HepG2 (cell line): ENCODE data around the gene RASSF7. TPM values are rescaled to one million over a fixed set of nuclear protein-coding genes. Genes with fewer than 3 reads are reported as not detected.
A peak's percentile ranks its signal among the peaks of the same experiment; 100 is the strongest.

ENCODE experiments used
- AGO1 ChIP-seq: fragments of 200-400 bp; formaldehyde crosslinking; IDR thresholded peaks from 2 replicates; pipeline ENCODE4 v1.6.1; 2017; ENCODE audit warnings: mild to moderate bottlenecking, low read depth, low read length, moderate library complexity; ENCODE audit not compliant: poor library complexity, severe bottlenecking
- ARID4A ChIP-seq: sonication (generic); formaldehyde crosslinking; IDR thresholded peaks from 2 replicates; pipeline ENCODE4 v1.5.0; 2020; ENCODE audit warnings: mild to moderate bottlenecking, missing genetic modification reagents, borderline replicate concordance
- ASH2L ChIP-seq: fragments of 300-600, 200-600 bp; sonication (generic); IDR thresholded peaks from 2 replicates; pipeline ENCODE4 v1.7.0; 2017; ENCODE audit warnings: low read depth, mild to moderate bottlenecking, moderate library complexity, mixed read lengths, low read length; ENCODE audit not compliant: insufficient read length
- CEBPG ChIP-seq: IDR thresholded peaks from 2 replicates; pipeline ENCODE4 v1.6.1; 2016
- FOXO4 ChIP-seq: sonication (generic); formaldehyde crosslinking; conservative IDR thresholded peaks from 2 replicates; pipeline ENCODE4 v1.8.1; 2023; ENCODE audit warnings: missing genetic modification reagents
- HNRNPL ChIP-seq: fragments of 200-400 bp; formaldehyde crosslinking; IDR thresholded peaks from 2 replicates; pipeline ENCODE4 v1.6.1; 2017; ENCODE audit warnings: mild to moderate bottlenecking, low read depth, low read length
- IRX3 ChIP-seq: sonication (generic); formaldehyde crosslinking; IDR thresholded peaks from 2 replicates; pipeline ENCODE4 v1.8.1; 2023; ENCODE audit warnings: mild to moderate bottlenecking, low read depth, missing genetic modification reagents, borderline replicate concordance
- KLF11 ChIP-seq: IDR thresholded peaks from 2 replicates; pipeline ENCODE4 v1.6.1; 2016; ENCODE audit warnings: missing compliant biosample characterization
- PLRG1 ChIP-seq: fragments of 450-650 bp; conservative IDR thresholded peaks from 2 replicates; pipeline ENCODE4 v1.6.1; 2016
- PPARG ChIP-seq: conservative IDR thresholded peaks from 2 replicates; pipeline ENCODE4 v1.6.1; 2016; ENCODE audit warnings: missing biosample characterization, missing genetic modification reagents
- SATB2 ChIP-seq: sonication (generic); formaldehyde crosslinking; IDR thresholded peaks from 2 replicates; pipeline ENCODE4 v1.5.0; 2020; ENCODE audit warnings: missing genetic modification reagents
- SKIL ChIP-seq: sonication (generic); formaldehyde crosslinking; IDR thresholded peaks from 2 replicates; pipeline ENCODE4 v1.8.0; 2022; ENCODE audit warnings: missing genetic modification reagents, mild to moderate bottlenecking, moderate library complexity, borderline replicate concordance
- STAT6 ChIP-seq: sonication (generic); formaldehyde crosslinking; IDR thresholded peaks from 2 replicates; pipeline ENCODE4 v1.4.0; 2020; ENCODE audit warnings: missing genetic modification reagents, mild to moderate bottlenecking, borderline replicate concordance
- ZNF549 ChIP-seq: sonication (generic); formaldehyde crosslinking; IDR thresholded peaks from 2 replicates; pipeline ENCODE4 v1.5.0; 2020; ENCODE audit warnings: missing genetic modification reagents
- ZNF616 ChIP-seq: sonication (generic); formaldehyde crosslinking; IDR thresholded peaks from 2 replicates; pipeline ENCODE4 v1.5.0; 2020; ENCODE audit warnings: low read depth, mild to moderate bottlenecking, missing genetic modification reagents
- polyA plus RNA-seq, 8 experiments: library from polyadenylated mRNA; depleted of rRNA in 3 of 8; stranded (reverse) in 7 of 8; unstranded in 1 of 8; fragments of >200 nt; fragmentation: Illumina TruSeq in 4 of 8; extraction: Trizol in 4 of 8; gene quantifications; 2 replicates each; pipeline versions ENCODE4 v1.2.1 to v1.2.3, GENCODE V29; 2011 to 2016; ENCODE audit warnings: low read depth in 4 of 8, missing spikeins in 1 of 8, mixed read lengths in 1 of 8; ENCODE audit not compliant: insufficient read depth in 1 of 8
- total RNA-seq, 5 experiments: library from RNA; depleted of rRNA; stranded (reverse); fragments of >200 nt; fragmentation: Illumina TruSeq; extraction: Trizol; gene quantifications; 2 replicates each; pipeline ENCODE4 v1.2.3, GENCODE V29; 2016; ENCODE audit warnings: low read depth in 1 of 5

RASSF7 gene
- total and polyA plus RNA-seq, 2 of the 13 experiments (the other 11 are each of a cell fraction or from before 2014, with no cell fraction given), result 20.2 to 28.6 TPM

- TF ChIP-seq ZNF549 (CRISPR knock-in tag) (no peak), CEBPG (CRISPR knock-in tag) (no peak), FOXO4 (CRISPR knock-in tag) (no peak), STAT6 (CRISPR knock-in tag) (no peak), AGO1 (no peak), PLRG1 (no peak), ZNF616 (CRISPR knock-in tag) (0 out of 2 replicates have a peak, but pooled peaks have one; percentile 20), HNRNPL (no peak), PPARG (CRISPR knock-in tag) (peak; percentile 49; the same call in 1 of the 2 replicates), KLF11 (CRISPR knock-in tag) (no peak), SATB2 (CRISPR knock-in tag) (no peak), SKIL (no peak), IRX3 (CRISPR knock-in tag) (no peak), ARID4A (CRISPR knock-in tag) (peak; percentile 17; the same call in 1 of the 2 replicates), ASH2L (no peak)
Measured at GRCh38 chr11:569158-569885, 8.6 kb downstream of the RASSF7 start (continued).
